OCI-LY1 (cell line): Measurements from ENCODE around the gene TOM1L2.

Experiments used
- CTCF ChIP-seq: fragments of 200-600 bp; sonication (generic), shearing (Covaris generic); IDR thresholded peaks from 2 replicates; pipeline ENCODE4 v1.5.1; 2017; ENCODE audit warnings: mild to moderate bottlenecking, antibody characterized with exemption, low read length, moderate library complexity, mixed read lengths
- EZH2 ChIP-seq: fragments of 200-600 bp; sonication (generic), shearing (Covaris generic); IDR thresholded peaks from 2 replicates; pipeline ENCODE4 v1.8.0; 2017; ENCODE audit warnings: borderline replicate concordance, mixed run types, mild to moderate bottlenecking, antibody characterized with exemption, low read length, moderate library complexity, mixed read lengths

GRCh38 chr17:17993366-17993765 lies 21.2 kb upstream of the TOM1L2 start:
- TF ChIP-seq CTCF: no peak
- no peak for TF ChIP-seq EZH2
